ENCODE results near the gene CDH23. TPM values are rescaled to one million over a fixed set of nuclear protein-coding genes. Genes with fewer than 3 reads are reported as not detected.

Gene CDH23
- total and polyA plus RNA-seq, 10 of the 15 experiments (the other 5 are each of a cell fraction or from before 2014, with no cell fraction given), result 0.09 to 0.40 (median 0.15) TPM; not detected in 1

- TF ChIP-seq ZBTB4 (CRISPR knock-in tag; IDR thresholded peaks at IDR 0.05), result no peak
- no peak for TF ChIP-seq NR2F1 (conservative IDR thresholded peaks at IDR 0.05)
These were observed 198.3 kb downstream of the CDH23 start (continued) for GRCh38 chr10:71594934-71595571.

- no peaks in the 10 kb centered on the region for H4K20me1 ChIP-seq (ENCODE audit: control insufficient read depth, insufficient read depth)
- H2AFZ ChIP-seq (ENCODE audit: control insufficient read depth, low read depth, low read length), result no peak overlapping the region
- WGBS (ENCODE audit: insufficient coverage, insufficient replicate concordance, low lambda C conversion rate, missing lambda C conversion rate), result 55% methylated on average over 7 of the region's 7 CpGs
- no peak for FAIRE-seq
- H3K27ac ChIP-seq (ENCODE audit: control insufficient read depth, insufficient read depth), result no peak overlapping the region
- CTCF ChIA-PET, result no interaction called here
- H3K36me3 ChIP-seq (ENCODE audit: control insufficient read depth in 2 of 2, insufficient read depth in 2 of 2, low read length in 1 of 2), result no peaks in the 10 kb centered on the region
- H3K9ac ChIP-seq (ENCODE audit: control insufficient read depth, insufficient read depth, low read length), result no peak overlapping the region
- BruUV-seq (replicated peaks), result no TSS peak
- POLR2A ChIA-PET, result no interaction called here
- no peaks in the 10 kb centered on the region for H3K79me2 ChIP-seq (ENCODE audit: control insufficient read depth, insufficient read depth, low read length)
- H3K4me2 ChIP-seq (ENCODE audit: control insufficient read depth, insufficient read depth), result no peak overlapping the region
- H3K4me3 ChIP-seq, result no peak overlapping the region
- RAD21 ChIA-PET (ENCODE audit: unreplicated experiment), result no interaction called here
- no peaks in the 10 kb centered on the region for H3K4me1 ChIP-seq (ENCODE audit: control insufficient read depth, insufficient read depth, low read length)
- DNase-seq (ENCODE audit: low read depth, low spot score), result no peak
- H3K9me3 ChIP-seq (replicated peaks; ENCODE audit: control insufficient read depth, insufficient read depth, low read length), result no peaks in the 10 kb centered on the region
- SMC1A ChIA-PET (ENCODE audit: uncharacterized antibody, unreplicated experiment), result no interaction called here
- intact Hi-C loops (cut with micrococcal nuclease; ENCODE audit: unreplicated experiment), result no loop called here
- ATAC-seq, result no peak
- in situ Hi-C loops (cut with MboI), result no loop called here
- peaks cover 1 to 2% of the 10 kb centered on the region in 2 experiments; a peak in 2 of 4 replicates for H3K27me3 ChIP-seq (replicated peaks in 1 of 2; ENCODE audit: control insufficient read depth in 2 of 2, insufficient read depth in 2 of 2, low read length in 1 of 2)
- TF ChIP-seq CBX5 (IDR thresholded peaks at IDR 0.05; ENCODE audit: low read depth) (no peak), USF1 (IDR thresholded peaks at IDR 0.05; ENCODE audit: borderline replicate concordance, extremely low read length, insufficient read depth, low read depth, low read length) (peak; percentile 11)
These were observed 198.9 kb downstream of the CDH23 start for GRCh38 chr10:71595649-71596048.

All from GM12878 (cell line).